MM.1S (cell line): ENCODE results near the gene ALPP.

Source experiments
- DNase-seq: peaks from one replicate; pipeline ENCODE4 v3.0.0-alpha.2; 2015
- H2AFZ ChIP-seq: fragments of 300-600 bp; sonication (generic); 2 replicates; pipeline ENCODE4 v1.6.0; 2016; ENCODE audit warnings: antibody characterized with exemption, low read length
- H3F3A ChIP-seq: fragments of 300-600 bp; sonication (generic); 2 replicates; pipeline ENCODE4 v1.6.1; 2016; ENCODE audit warnings: mild to moderate bottlenecking, antibody characterized with exemption, low read length, moderate library complexity, mixed read lengths; ENCODE audit not compliant: insufficient read depth
- H3K27ac ChIP-seq: fragments of 300-600 bp; sonication (generic); 2 replicates; pipeline ENCODE4 v1.5.1; 2016; ENCODE audit warnings: mild to moderate bottlenecking, low read length
- H3K27me3 ChIP-seq: fragments of 300-600 bp; sonication (generic); replicated peaks from 2 replicates; pipeline ENCODE4 v1.6.0; 2016; ENCODE audit warnings: low read length; ENCODE audit not compliant: insufficient read depth
- H3K36me3 ChIP-seq: fragments of 300-600 bp; sonication (generic); replicated peaks from 2 replicates; pipeline ENCODE4 v1.6.1; 2016; ENCODE audit warnings: mild to moderate bottlenecking, low read length, mixed read lengths; ENCODE audit not compliant: insufficient read depth
- H3K4me1 ChIP-seq: fragments of 300-600 bp; sonication (generic); 2 replicates; pipeline ENCODE4 v1.6.1; 2016; ENCODE audit warnings: low read length, mixed read lengths
- H3K4me2 ChIP-seq: fragments of 300-600 bp; sonication (generic); 2 replicates; pipeline ENCODE4 v1.6.0; 2016; ENCODE audit warnings: low read depth, low read length
- H3K4me3 ChIP-seq: fragments of 300-600 bp; sonication (generic); 2 replicates; pipeline ENCODE4 v1.5.1; 2016; ENCODE audit warnings: low read length, mixed read lengths
- H3K79me2 ChIP-seq: fragments of 300-600 bp; sonication (generic); 2 replicates; pipeline ENCODE4 v1.6.1; 2016; ENCODE audit warnings: mixed run types, low read length, mixed read lengths
- H3K9ac ChIP-seq: fragments of 300-600 bp; sonication (generic); 2 replicates; pipeline ENCODE4 v1.6.1; 2016; ENCODE audit warnings: low read length, mixed read lengths
- H3K9me2 ChIP-seq: fragments of 300-600 bp; sonication (generic); replicated peaks from 2 replicates; pipeline ENCODE4 v1.6.1; 2016; ENCODE audit warnings: mild to moderate bottlenecking, low read length, mixed read lengths; ENCODE audit not compliant: insufficient read depth
- H3K9me3 ChIP-seq: fragments of 300-600 bp; sonication (generic); replicated peaks from 2 replicates; pipeline ENCODE4 v1.6.1; 2016; ENCODE audit warnings: mild to moderate bottlenecking, low read length, mixed read lengths; ENCODE audit not compliant: insufficient read depth
- H4K20me1 ChIP-seq: fragments of 300-600 bp; sonication (generic); 2 replicates; pipeline ENCODE4 v1.6.1; 2016; ENCODE audit warnings: mild to moderate bottlenecking, low read length, moderate library complexity, mixed read lengths; ENCODE audit not compliant: insufficient read depth
- CTCF ChIP-seq: fragments of 300-600 bp; sonication (generic); IDR thresholded peaks from 2 replicates; pipeline ENCODE4 v1.5.1; 2016; ENCODE audit warnings: antibody characterized with exemption, low read length, mixed read lengths
- EZH2 ChIP-seq: fragments of 300-600 bp; sonication (generic); optimal IDR thresholded peaks from 2 replicates; pipeline ENCODE3; 2017; ENCODE audit warnings: low read depth, mild to moderate bottlenecking, antibody characterized with exemption, low read length, mixed read lengths
- EZH2phosphoT487 ChIP-seq: fragments of 300-600 bp; sonication (generic); IDR thresholded peaks from 2 replicates; pipeline ENCODE4 v1.6.1; 2018; ENCODE audit warnings: antibody characterized with exemption, low read length

The ALPP gene

GRCh38 chr2:232419245-232420072 lies 40.9 kb downstream of the ALPP start:
- Histone ChIP-seq H3K79me2 (no peaks in the 10 kb centered on the region), H3K36me3 (no peaks in the 10 kb centered on the region), H2AFZ (no peak overlapping the region), H3F3A (no peaks in the 10 kb centered on the region), H3K4me3 (no peak overlapping the region), H3K27ac (no peak overlapping the region), H3K4me1 (no peaks in the 10 kb centered on the region), H3K27me3 (peaks cover 4% of the 10 kb centered on the region; the same call in 1 of the 2 replicates), H3K9me3 (no peaks in the 10 kb centered on the region), H4K20me1 (no peaks in the 10 kb centered on the region), H3K9ac (no peak overlapping the region), H3K9me2 (no peaks in the 10 kb centered on the region), H3K4me2 (no peak overlapping the region)
- TF ChIP-seq EZH2phosphoT487 (no peak), EZH2 (no peak), CTCF (no peak)
- DNase-seq, result no peak

GRCh38 chr2:232420073-232420454 lies 41.5 kb downstream of the ALPP start:
- Histone ChIP-seq H2AFZ (no peak overlapping the region), H3K9ac (no peak overlapping the region), H3K27me3 (peaks cover 4% of the 10 kb centered on the region; the same call in 1 of the 2 replicates), H3K79me2 (no peaks in the 10 kb centered on the region), H3K27ac (no peak overlapping the region), H3F3A (no peaks in the 10 kb centered on the region), H3K36me3 (no peaks in the 10 kb centered on the region), H3K4me3 (no peak overlapping the region), H3K4me1 (no peaks in the 10 kb centered on the region), H3K4me2 (no peak overlapping the region), H3K9me3 (no peaks in the 10 kb centered on the region), H4K20me1 (no peaks in the 10 kb centered on the region), H3K9me2 (no peaks in the 10 kb centered on the region)
- no peak for DNase-seq
- no peak for TF ChIP-seq EZH2phosphoT487
- no peak for TF ChIP-seq EZH2
- no peak for TF ChIP-seq CTCF

- Histone ChIP-seq H2AFZ (no peak overlapping the region), H3K9ac (no peak overlapping the region), H3K27ac (no peak overlapping the region), H3K4me1 (no peaks in the 10 kb centered on the region), H3K4me2 (no peak overlapping the region), H3F3A (no peaks in the 10 kb centered on the region), H3K9me2 (no peaks in the 10 kb centered on the region), H3K36me3 (no peaks in the 10 kb centered on the region), H3K79me2 (no peaks in the 10 kb centered on the region), H3K9me3 (no peaks in the 10 kb centered on the region), H3K4me3 (no peak overlapping the region), H4K20me1 (no peaks in the 10 kb centered on the region), H3K27me3 (peaks cover 4% of the 10 kb centered on the region; the same call in 1 of the 2 replicates)
- TF ChIP-seq EZH2, result no peak
- no peak for TF ChIP-seq CTCF
- no peak for TF ChIP-seq EZH2phosphoT487
- no peak for DNase-seq
These were observed 42.1 kb downstream of the ALPP start for GRCh38 chr2:232420463-232421188.
